ENCODE data around the gene HTT.
"Not testable (repeated sequence)": the region's sequence is repeated elsewhere in the genome, so short reads cannot be mapped to it uniquely, and the experiment has no call there.

The HTT gene

GRCh38 chr4:3082925-3083515 is 8.5 kb downstream of the HTT start:
- DNase-seq (ENCODE audit: low spot score): no peak

GRCh38 chr4:3083732-3084131 is 9.3 kb downstream of the HTT start:
- DNase-seq (ENCODE audit: low spot score): no peak

DNA sequence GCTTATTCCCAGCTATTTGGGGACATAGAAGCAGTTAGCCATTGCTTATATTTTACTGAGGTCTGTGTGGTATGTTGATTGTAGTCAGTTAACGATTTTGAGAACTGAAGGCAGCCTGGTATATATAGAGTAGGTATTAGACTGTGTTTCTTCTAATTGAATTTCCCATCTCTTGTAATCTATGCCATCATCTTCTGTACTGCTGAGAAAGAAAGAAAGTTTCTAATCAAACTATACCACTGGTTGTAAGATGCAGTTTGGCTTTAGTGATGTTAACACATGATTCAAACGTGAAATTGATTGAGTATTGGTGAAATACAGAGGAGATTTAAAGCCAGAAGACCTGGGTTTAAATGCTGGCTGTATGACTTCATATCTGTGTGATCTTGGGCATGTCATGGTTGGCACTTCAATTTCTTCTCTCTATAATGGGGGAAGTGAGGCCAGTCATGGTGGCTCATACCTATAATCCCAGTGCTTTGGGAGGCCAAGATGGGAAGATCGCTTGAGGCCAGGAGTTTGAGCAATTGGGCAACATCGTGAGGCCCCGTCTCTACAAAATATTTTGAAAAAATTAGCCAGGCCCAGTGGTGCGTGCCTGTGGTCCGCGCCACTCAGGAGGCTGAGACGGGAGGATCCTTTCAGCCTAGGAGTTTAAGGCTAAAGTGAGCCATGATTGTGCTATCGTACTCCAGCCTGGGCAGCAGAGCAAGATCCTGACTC is 11.6 kb downstream of the HTT start:
- DNase-seq (ENCODE audit: low spot score): no peak

GRCh38 chr4:3087115-3087797 is 12.8 kb downstream of the HTT start:
- DNase-seq (ENCODE audit: low spot score): no peak

- DNase-seq (ENCODE audit: low spot score): no peak
Observed at GRCh38 chr4:3091464-3091863, 17.0 kb downstream of the HTT start.

- DNase-seq (ENCODE audit: low spot score): not testable (repeated sequence)
Observed at GRCh38 chr4:3094701-3095100, 20.2 kb downstream of the HTT start.

DNA sequence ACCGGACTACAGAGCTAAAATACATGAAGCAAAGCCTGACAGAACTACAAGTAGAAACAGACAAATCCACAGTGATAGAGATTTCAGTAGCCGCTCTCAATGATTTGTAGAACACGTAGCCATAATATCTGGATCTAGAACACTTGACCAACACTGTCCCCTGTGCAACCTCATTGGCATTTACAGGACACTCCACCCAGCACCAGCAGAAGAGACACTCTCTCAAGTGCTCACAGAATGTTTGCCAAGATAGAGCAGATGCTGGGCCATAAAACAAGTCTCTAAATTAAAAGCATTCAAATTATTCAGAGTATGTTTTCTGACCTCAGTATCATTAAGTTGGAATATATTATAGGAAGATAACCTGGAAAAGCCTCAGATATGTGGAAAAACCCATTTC is 21.7 kb downstream of the HTT start:
- DNase-seq (ENCODE audit: low spot score): no peak

DNA sequence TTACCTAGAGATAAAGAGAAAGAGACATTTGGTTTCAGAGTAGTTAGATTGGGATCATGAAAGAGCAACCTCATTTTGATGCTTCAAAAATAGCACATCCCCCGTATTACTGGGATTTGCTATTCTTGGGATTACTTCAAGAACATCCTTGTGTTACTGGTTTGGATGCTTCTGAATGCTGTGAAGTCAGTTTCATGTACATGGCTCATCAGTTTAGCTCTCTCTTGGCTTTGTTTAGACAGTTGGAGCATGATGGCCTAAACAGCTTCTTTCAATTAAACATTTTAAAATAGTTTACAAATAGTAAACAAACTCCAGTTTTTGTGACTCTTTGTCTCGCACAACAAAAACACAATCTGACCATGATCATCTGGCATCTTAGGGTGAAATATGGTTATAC is 23.9 kb downstream of the HTT start:
- DNase-seq (ENCODE audit: low spot score): no peak

GRCh38 chr4:3106339-3107186 is 32.1 kb downstream of the HTT start:
- DNase-seq (ENCODE audit: low spot score): peak; percentile 40

DNA sequence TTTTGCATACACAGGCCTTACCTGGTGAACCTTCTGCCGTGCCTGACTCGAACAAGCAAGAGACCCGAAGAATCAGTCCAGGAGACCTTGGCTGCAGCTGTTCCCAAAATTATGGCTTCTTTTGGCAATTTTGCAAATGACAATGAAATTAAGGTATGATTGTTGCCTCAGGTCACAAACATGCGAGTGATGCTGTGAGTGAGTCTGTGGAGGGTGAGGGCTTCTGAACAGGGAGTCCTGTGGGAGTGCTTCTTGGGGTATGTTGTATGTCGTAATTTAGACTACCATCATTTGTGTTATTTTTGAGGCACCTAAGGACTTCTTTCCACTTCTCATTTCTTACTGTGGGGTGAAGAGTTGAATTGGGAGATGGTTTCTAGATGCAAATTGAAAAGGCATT is 32.8 kb downstream of the HTT start:
- DNase-seq (ENCODE audit: low spot score): no peak

- no peak for DNase-seq (ENCODE audit: low spot score)
Observed at GRCh38 chr4:3107691-3108121, 33.2 kb downstream of the HTT start.

- DNase-seq (ENCODE audit: low spot score): no peak
Observed at GRCh38 chr4:3108211-3108610, 33.7 kb downstream of the HTT start.

GRCh38 chr4:3111461-3111860 is 37.0 kb downstream of the HTT start:
- DNase-seq (ENCODE audit: low spot score): no peak

DNA sequence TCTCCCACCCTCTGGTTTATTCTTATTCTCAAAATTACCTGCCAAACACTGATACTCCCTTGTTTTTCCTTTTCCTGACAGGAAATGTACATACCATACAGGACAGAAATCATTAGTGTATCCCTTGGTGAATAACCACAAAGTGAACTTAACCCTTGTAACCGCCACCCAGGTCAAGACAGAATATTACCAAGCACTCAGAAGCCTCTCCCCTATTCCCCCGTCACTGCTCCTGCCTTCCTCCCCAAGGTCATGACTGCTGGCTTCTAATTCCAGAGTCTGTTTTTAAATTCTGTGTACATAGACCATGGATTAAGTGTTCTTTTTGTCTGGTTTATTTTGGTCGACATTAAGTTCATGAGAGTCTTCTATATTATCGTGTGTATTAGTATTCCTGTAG is 37.7 kb downstream of the HTT start:
- no peak for DNase-seq (ENCODE audit: low spot score)

DNA sequence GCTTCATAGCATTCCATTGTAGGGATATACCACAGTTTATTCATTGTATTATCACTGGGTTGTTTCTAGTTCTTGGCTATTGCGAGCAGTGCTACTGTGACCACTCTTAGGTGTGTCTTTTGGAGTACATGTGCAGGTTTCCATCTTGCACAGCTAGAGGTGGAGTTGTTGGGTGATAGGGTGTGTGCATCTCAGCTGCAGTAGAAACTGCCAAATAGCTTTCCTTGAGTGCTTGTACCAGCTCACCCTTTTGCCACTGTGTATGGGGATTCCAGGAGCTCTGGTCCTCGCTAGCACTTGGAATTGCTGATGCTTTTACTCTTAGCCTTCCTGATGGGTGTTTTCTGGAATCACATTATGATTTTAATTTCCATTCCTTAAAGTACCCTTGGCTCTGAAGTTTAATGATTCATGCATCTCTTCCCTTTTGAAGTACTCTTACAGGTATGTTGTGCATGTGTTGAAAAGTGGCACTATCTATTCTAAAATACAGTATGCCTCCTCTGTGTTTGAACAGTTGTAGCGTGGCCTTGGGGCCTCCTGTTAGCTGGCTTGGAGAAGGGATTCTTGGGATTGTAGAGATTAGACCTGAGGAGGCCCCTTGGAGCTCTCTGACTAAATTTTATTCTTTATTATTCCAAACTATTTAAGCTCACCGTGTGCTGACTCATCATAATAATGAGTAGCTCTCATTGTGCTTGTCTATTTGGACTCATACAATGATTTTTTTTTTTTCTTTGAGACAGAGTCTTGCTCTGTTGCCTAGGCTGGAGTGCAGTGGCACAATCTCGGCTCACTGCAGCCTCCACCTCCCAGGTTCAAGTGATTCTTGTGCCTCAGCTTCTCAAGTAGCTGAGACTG is 38.4 kb downstream of the HTT start:
- DNase-seq (ENCODE audit: low spot score): no peak

DNA sequence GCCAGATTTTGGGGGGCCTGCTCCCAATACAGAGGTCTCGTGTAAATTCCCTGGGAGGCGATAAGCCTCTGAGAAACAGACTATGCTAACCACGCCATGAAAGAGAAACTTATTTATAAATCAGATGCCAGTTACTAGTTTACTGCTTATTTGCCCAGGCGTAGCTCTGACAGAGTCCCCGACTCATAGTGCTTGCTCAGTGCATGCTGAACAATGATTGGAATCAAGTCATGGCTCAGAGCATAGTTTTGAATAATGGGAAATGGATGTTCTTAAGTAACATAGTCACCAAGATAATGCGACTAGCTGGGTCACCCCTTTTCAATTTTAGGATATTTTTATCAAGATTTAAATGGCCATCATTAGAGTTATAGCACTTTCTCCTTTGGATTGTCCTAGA is 39.9 kb downstream of the HTT start:
- DNase-seq (ENCODE audit: low spot score): no peak

- no peak for DNase-seq (ENCODE audit: low spot score)
Observed at GRCh38 chr4:3115637-3116270, 41.3 kb downstream of the HTT start.

- no peak for DNase-seq (ENCODE audit: low spot score)
Observed at GRCh38 chr4:3116955-3117354, 42.5 kb downstream of the HTT start.

- no peak for DNase-seq (ENCODE audit: low spot score)
Observed at GRCh38 chr4:3118312-3118711, 43.8 kb downstream of the HTT start.

GRCh38 chr4:3119464-3119863 is 45.0 kb downstream of the HTT start:
- DNase-seq (ENCODE audit: low spot score): no peak

DNA sequence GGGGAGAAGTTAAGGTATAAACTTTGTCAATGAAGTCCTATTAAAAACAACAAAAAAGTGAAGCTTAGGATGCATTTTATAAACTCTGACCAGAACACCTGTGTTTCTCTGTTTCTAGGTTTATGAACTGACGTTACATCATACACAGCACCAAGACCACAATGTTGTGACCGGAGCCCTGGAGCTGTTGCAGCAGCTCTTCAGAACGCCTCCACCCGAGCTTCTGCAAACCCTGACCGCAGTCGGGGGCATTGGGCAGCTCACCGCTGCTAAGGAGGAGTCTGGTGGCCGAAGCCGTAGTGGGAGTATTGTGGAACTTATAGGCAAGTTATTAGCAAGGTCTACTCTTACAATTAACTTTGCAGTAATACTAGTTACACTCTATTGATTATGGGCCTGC is 46.6 kb downstream of the HTT start:
- DNase-seq (ENCODE audit: low spot score): no peak

Data from SK-N-DZ (cell line).